H1 (cell line): Measurements from ENCODE around the gene SAT1.

ENCODE experiments used
- BRCA1 ChIP-seq: IDR thresholded peaks from 2 replicates; pipeline ENCODE4 v1.6.1; 2012; ENCODE audit warnings: low read depth, low read length, improper control_type of control experiment
- CBX5 ChIP-seq: fragments of 300-800, 300-1000 bp; sonication (generic); IDR thresholded peaks from 2 replicates; pipeline ENCODE4 v1.7.1; 2016; ENCODE audit warnings: antibody characterized with exemption, low read length, low read depth
- POLR2A ChIP-seq, 2 experiments: IDR thresholded peaks; 1 replicate in 1 of 2; 2 replicates in 1 of 2; pipeline ENCODE4 v1.6.1; 2011; ENCODE audit warnings: low read depth in 2 of 2, low read length in 2 of 2, mild to moderate bottlenecking in 2 of 2; ENCODE audit errors: control extremely low read depth in 1 of 2
- RFX5 ChIP-seq: IDR thresholded peaks from 2 replicates; pipeline ENCODE4 v1.6.1; 2011; ENCODE audit warnings: low read depth, low read length, improper control_type of control experiment, borderline replicate concordance

- TF ChIP-seq BRCA1 (no peak), RFX5 (no peak), POLR2A (IDR thresholded peaks at IDR 0.05; ENCODE audit: control extremely low read depth in 1 of 2, low read depth in 2 of 2, low read length in 2 of 2) (no peak), CBX5 (no peak)
These were observed 43.2 kb downstream of the SAT1 start for GRCh38 chrX:23826216-23826615.
